HG03280 (cell line): ENCODE data around the gene PDGFC.
"Not testable (repeated sequence)": the region's sequence is repeated elsewhere in the genome, so short reads cannot be mapped to it uniquely, and the experiment has no call there.

Source experiments
- ATAC-seq: cut with Tn5 transposase; IDR thresholded peaks from one replicate; pipeline ENCODE4 v1.9.1; 2021; ENCODE audit warnings: mild to moderate bottlenecking, moderate library complexity; ENCODE audit not compliant: unreplicated experiment

Gene PDGFC

GRCh38 chr4:156915221-156915620 is 56.4 kb downstream of the PDGFC start:
- no peak for ATAC-seq

DNA sequence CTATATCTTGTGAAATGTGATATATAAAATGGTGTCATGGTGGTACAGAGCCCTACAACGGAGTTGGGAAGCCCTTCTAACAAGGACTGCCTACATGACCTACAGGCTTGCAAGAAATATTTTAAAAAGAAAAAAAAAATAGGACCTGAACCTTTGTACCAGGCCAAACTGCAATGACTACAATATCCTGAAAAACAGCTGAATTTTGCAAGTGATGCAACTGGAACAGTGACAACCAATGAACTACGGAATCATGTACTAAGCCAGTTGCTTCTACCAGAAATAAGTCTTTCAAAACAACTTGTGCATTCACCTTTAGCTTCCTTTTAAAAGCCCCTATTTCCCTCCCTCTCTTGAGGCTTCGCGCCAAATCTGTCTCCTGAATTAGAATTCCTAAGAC is 58.4 kb downstream of the PDGFC start:
- ATAC-seq, result no peak

GRCh38 chr4:156909010-156909409 is 62.6 kb downstream of the PDGFC start:
- no peak for ATAC-seq

DNA sequence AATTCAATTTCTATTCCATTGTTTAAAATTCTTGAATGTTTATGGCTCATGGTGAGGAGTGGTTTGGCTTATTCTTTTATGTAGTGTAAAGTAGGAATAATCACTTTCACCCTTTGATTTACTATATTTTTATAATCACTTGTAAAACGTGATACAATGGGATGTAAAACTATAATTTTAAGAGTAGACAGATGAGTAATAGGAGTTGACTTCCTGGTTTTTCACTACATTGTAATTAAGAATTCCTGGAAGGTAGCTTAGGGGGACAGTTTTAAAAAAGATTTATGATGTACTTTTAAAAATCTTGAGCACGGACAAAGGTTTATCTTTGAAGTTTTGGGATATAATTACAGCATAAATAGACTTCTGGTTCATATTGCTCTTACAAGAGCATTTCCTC is 65.3 kb downstream of the PDGFC start:
- ATAC-seq, result no peak

- no peak for ATAC-seq
Observed at GRCh38 chr4:156901871-156902270, 69.7 kb downstream of the PDGFC start.

GRCh38 chr4:156898373-156899117 is 73.1 kb downstream of the PDGFC start:
- ATAC-seq, result no peak

DNA sequence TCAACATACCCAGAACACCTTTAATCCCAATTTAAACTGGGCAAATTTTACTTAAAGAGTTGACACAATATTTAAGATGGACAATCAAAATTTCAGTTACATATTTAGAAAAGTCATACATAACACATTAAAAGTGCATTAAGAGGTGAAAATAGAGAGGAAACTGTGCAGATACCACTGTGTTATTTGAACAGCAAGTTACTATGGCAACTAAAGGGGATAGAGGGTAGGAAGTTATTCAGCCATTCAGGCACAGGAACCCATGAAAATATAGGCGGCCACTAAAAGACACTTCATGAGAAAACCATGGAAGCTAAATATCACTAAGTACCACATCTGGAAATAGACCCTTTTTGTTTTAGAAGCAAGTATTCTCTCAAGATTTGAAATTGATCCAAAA is 75.1 kb downstream of the PDGFC start:
- ATAC-seq, result no peak

DNA sequence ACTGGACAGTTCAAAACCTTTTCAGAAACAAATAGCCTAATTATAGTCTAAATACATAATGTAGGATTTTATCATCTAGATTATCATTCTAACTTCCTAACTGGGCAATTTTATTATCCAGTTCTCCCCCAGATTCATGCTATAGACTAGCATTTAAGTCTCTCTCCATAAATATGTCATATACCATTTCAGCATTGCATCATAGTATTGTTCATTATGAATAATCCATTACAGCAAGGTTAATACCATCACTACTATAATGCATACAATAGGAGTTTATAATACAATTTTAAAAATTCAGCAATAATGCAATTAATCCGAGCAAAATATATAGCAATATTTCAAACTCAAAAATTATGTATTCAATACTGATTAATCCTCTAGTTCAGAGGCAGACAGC is 77.4 kb downstream of the PDGFC start:
- no peak for ATAC-seq

GRCh38 chr4:156892805-156893204 is 78.8 kb downstream of the PDGFC start:
- ATAC-seq, result no peak

GRCh38 chr4:156889616-156890594 is 81.7 kb downstream of the PDGFC start:
- ATAC-seq, result no peak

- ATAC-seq, result no peak
Observed at GRCh38 chr4:156888762-156889161, 82.8 kb downstream of the PDGFC start.

- no peak for ATAC-seq
Observed at GRCh38 chr4:156886481-156886880, 85.1 kb downstream of the PDGFC start.

DNA sequence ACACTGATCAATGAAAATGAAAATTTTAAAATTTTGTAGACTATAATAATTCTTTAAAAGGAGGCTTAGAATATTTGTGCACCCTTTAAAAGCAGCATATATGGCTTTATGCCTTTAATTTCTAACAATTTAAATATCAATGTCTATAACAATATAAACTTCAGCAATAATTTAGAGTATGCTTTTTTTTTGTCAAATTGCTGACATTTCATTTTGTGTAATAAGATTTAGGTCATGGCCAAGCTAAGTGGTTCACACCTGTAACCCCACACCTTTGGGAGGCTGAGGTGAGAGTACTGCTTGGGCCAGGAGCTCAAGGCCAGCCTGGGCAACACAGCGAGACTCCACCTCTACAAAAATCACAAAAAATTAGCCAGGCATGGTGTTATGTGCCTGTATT is 86.2 kb downstream of the PDGFC start:
- no peak for ATAC-seq

- no peak for ATAC-seq
Observed at GRCh38 chr4:156884183-156884582, 87.4 kb downstream of the PDGFC start.

DNA sequence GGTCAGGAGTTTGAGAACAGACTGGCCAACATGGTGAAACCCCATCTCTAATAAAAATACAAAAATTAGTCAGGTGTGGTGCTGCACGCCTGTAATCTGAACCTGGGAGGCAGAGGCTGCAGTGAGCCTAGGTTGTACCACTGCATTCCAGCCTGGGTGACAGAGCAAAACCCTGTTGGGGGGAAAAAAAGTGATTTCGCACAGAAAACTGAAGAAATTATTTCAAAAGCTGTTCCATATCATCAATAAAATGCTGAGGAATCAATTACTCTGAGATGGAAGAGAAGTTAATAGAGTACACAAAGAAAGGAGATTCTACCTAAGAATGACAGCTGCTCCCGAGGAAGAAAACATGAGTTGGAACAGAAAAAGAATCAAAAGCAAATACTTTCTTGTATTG is 95.9 kb downstream of the PDGFC start:
- no peak for ATAC-seq

GRCh38 chr4:156875055-156875454 is 96.5 kb downstream of the PDGFC start:
- ATAC-seq, result no peak

- ATAC-seq, result no peak
Observed at GRCh38 chr4:156873799-156874198, 97.8 kb downstream of the PDGFC start.

- ATAC-seq, result no peak
Observed at GRCh38 chr4:156870861-156871260, 100.7 kb downstream of the PDGFC start.

- ATAC-seq, result no peak
Observed at GRCh38 chr4:156870131-156870530, 101.5 kb downstream of the PDGFC start.

DNA sequence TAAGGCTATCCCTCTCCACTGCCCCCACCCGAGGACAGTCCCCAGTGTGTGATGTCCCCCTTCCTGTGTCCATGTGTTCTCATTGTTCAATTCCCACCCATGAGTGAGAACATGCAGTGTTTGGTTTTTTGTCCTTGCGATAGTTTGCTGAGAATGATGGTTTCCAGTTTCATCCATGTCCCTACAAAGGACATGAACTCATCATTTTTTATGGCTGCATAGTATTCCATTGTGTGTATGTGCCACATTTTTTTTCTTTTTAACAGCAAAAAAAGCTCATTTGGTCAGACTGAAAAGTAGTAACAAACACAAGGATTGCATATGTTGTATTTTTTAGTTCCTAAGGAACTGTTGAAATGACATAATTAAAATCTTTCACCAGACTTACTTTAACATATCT is 105.5 kb downstream of the PDGFC start:
- ATAC-seq, result not testable (repeated sequence)

- no peak for ATAC-seq
Observed at GRCh38 chr4:156865451-156865850, 106.1 kb downstream of the PDGFC start.

DNA sequence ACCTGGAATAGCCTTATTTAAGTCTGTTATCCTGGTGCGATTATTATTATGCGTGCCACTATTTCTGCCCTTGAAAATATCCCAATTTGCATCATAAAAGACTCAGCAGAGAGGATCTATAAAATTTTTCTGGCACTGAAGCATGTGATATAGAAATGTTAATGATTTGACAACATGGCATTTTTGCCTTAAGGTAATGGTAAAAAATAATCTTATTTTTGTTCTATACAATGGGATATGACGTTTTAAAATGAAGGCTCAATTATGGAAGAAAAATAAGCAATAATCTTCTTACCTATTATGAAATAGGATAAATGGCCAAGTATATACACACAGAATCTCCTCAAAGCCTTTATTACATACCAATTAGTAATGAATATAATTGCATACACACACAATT is 113.5 kb downstream of the PDGFC start:
- no peak for ATAC-seq
